ENCODE data around the gene SLC49A3. TPM values are rescaled to one million over a fixed set of nuclear protein-coding genes. Genes with fewer than 3 reads are reported as not detected.

Gene SLC49A3
- total and polyA plus RNA-seq, 2 experiments from 2014 or later = 12.2 to 12.8 TPM

DNA sequence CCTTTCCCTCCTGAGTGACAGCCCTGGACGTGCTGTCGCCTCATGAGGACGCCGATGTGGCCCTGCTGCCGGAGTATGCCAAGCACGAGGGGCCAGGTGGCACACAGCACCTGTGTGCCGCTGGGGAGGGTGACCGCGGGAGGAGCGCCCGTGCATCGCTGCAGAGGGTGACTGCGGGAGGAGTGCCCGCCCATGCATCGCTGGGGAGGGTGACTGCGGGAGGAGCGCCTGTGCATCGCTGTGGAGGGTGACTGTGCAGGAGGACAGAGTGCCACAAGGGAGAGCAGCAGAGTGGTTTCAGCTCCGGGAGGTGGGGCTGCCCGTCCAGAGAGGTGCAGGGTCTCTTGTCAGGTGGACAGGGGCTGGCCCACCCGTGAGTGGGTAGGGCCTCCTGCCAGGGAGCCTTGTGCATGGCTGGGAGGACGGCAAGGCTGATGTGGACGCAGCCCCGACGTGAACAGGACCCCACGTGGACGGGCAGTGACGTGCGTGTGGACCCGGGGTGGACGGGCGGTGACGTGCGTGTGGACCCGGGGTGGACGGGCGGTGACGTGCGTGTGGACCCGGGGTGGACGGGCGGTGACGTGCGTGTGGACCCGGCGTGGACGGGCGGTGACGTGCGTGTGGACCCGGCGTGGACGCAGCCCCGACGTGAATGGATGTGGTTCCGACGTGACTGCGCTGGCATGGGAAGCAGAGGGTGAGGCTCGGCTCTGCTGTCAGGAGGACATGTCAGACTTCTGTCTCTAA is 31.3 kb upstream of the SLC49A3 start:
- Histone ChIP-seq H3K4me2 (no peak overlapping the region), H2AFZ (no peak overlapping the region), H3K9me2 (replicated peaks; ENCODE audit: insufficient read depth) (no peaks in the 10 kb centered on the region), H3K27me3 (no peaks in the 10 kb centered on the region), H3K9me3 (ENCODE audit: low read depth) (no peaks in the 10 kb centered on the region), H3K36me3 (replicated peaks; ENCODE audit: insufficient read depth, low read depth) (no peaks in the 10 kb centered on the region), H3K27ac (no peak overlapping the region), H3K4me3 (no peak overlapping the region), H3K79me2 (peaks cover 85% of the 10 kb centered on the region), H3K4me1 (ENCODE audit: insufficient read depth) (peaks cover 3% of the 10 kb centered on the region), H4K20me1 (ENCODE audit: insufficient read depth, poor library complexity, severe bottlenecking) (peaks cover 67% of the 10 kb centered on the region)
- no peak for DNase-seq (ENCODE audit: low spot score)
- TF ChIP-seq EZH2phosphoT487 (IDR thresholded peaks at IDR 0.05; ENCODE audit: low read depth, severe bottlenecking, unreplicated experiment) (no peak), EZH2 (IDR thresholded peaks at IDR 0.05; ENCODE audit: borderline replicate concordance) (no peak)
- TF ChIP-seq, protein P1, sequence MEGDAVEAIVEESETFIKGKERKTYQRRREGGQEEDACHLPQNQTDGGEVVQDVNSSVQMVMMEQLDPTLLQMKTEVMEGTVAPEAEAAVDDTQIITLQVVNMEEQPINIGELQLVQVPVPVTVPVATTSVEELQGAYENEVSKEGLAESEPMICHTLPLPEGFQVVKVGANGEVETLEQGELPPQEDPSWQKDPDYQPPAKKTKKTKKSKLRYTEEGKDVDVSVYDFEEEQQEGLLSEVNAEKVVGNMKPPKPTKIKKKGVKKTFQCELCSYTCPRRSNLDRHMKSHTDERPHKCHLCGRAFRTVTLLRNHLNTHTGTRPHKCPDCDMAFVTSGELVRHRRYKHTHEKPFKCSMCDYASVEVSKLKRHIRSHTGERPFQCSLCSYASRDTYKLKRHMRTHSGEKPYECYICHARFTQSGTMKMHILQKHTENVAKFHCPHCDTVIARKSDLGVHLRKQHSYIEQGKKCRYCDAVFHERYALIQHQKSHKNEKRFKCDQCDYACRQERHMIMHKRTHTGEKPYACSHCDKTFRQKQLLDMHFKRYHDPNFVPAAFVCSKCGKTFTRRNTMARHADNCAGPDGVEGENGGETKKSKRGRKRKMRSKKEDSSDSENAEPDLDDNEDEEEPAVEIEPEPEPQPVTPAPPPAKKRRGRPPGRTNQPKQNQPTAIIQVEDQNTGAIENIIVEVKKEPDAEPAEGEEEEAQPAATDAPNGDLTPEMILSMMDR (IDR thresholded peaks at IDR 0.05; ENCODE audit: poor library complexity) = no peak
- WGBS (ENCODE audit: low lambda C conversion rate, missing lambda C conversion rate) = 97% methylated on average over 52 of the region's 59 CpGs

DNA sequence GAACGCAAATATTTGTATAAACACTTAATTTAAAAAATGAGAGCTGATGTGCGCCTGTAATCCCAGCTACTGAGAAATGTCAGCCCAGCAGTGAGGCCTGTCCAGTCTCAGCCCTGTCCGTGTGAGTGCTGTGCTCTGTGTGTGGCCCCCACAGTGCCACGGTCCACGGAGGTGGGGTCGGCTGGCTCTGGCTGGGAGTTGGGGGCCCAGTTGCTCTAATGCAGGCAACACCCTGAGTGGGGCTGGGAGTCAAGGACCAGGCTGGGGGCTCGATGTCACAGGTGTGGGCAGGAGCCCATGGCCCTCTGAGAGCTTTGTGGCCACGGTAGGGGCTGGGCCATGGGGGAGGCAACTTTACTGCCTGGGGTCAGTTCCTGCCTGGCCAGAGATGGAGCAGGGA is 29.5 kb upstream of the SLC49A3 start:
- TF ChIP-seq EZH2 (IDR thresholded peaks at IDR 0.05; ENCODE audit: borderline replicate concordance) = no peak
- no peak for TF ChIP-seq EZH2phosphoT487 (IDR thresholded peaks at IDR 0.05; ENCODE audit: low read depth, severe bottlenecking, unreplicated experiment)
- TF ChIP-seq, protein P1 (IDR thresholded peaks at IDR 0.05; ENCODE audit: poor library complexity) = no peak
- 94% methylated on average over 8 of the region's 8 CpGs for WGBS (ENCODE audit: low lambda C conversion rate, missing lambda C conversion rate)
- no peaks in the 10 kb centered on the region for H3K9me2 ChIP-seq (replicated peaks; ENCODE audit: insufficient read depth)
- H3K4me2 ChIP-seq = no peak overlapping the region
- H3K79me2 ChIP-seq = peaks cover 85% of the 10 kb centered on the region
- no peaks in the 10 kb centered on the region for H3K36me3 ChIP-seq (replicated peaks; ENCODE audit: insufficient read depth, low read depth)
- H3K27ac ChIP-seq = no peak overlapping the region
- no peak overlapping the region for H2AFZ ChIP-seq
- H3K9me3 ChIP-seq (ENCODE audit: low read depth) = no peaks in the 10 kb centered on the region
- no peak for DNase-seq (ENCODE audit: low spot score)
- no peaks in the 10 kb centered on the region for H3K27me3 ChIP-seq
- no peaks in the 10 kb centered on the region for H3K4me1 ChIP-seq (ENCODE audit: insufficient read depth)
- no peak overlapping the region for H3K4me3 ChIP-seq
- H4K20me1 ChIP-seq (ENCODE audit: insufficient read depth, poor library complexity, severe bottlenecking) = peaks cover 69% of the 10 kb centered on the region

DNA sequence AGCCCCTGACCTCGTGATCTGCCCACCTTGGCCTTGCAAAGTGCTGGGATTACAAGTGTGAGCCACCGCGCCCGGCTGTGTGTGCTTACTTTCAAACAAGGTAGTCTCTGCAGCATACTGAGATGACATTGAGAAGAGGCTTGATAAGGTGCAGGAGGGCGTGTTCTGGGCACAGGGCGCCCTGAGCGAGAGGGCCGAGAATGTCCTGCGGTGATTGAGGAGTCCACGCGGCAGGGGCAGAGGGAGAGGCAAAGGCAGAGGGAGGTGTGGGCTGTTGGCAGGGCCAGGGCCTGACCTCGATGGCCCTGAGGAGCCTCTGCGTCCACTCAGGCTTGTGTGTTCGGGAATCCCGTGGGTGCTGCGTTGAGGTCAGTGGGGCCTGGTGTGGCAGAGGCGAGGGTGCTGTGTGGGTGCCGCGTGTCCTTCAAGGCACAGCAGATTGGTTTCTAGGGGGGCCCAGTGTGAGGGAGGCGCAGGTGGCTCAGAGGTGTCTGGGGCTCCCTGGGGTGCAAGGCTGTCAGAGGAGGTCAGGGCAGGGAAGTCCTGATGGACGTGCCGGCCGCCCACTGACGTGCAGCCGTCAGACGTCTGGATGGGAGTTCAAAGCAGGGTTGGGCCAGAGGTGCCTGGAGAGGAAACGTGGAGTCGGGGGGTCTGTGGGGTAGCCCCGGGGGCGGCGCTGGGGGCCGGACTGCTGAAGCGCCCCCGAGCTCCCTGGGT is 28.8 kb upstream of the SLC49A3 start:
- no peaks in the 10 kb centered on the region for H3K4me1 ChIP-seq (ENCODE audit: insufficient read depth)
- no peak for DNase-seq (ENCODE audit: low spot score)
- no peak overlapping the region for H3K4me2 ChIP-seq
- peaks cover 85% of the 10 kb centered on the region for H3K79me2 ChIP-seq
- no peaks in the 10 kb centered on the region for H3K9me3 ChIP-seq (ENCODE audit: low read depth)
- no peaks in the 10 kb centered on the region for H3K9me2 ChIP-seq (replicated peaks; ENCODE audit: insufficient read depth)
- H3K4me3 ChIP-seq = no peak overlapping the region
- no peaks in the 10 kb centered on the region for H3K27me3 ChIP-seq
- H3K27ac ChIP-seq = no peak overlapping the region
- H3K36me3 ChIP-seq (replicated peaks; ENCODE audit: insufficient read depth, low read depth) = no peaks in the 10 kb centered on the region
- WGBS (ENCODE audit: low lambda C conversion rate, missing lambda C conversion rate) = 90% methylated on average over 34 of the region's 34 CpGs
- H2AFZ ChIP-seq = no peak overlapping the region
- peaks cover 76% of the 10 kb centered on the region for H4K20me1 ChIP-seq (ENCODE audit: insufficient read depth, poor library complexity, severe bottlenecking)
- TF ChIP-seq EZH2 (IDR thresholded peaks at IDR 0.05; ENCODE audit: borderline replicate concordance) (no peak), EZH2phosphoT487 (IDR thresholded peaks at IDR 0.05; ENCODE audit: low read depth, severe bottlenecking, unreplicated experiment) (no peak)
- TF ChIP-seq, protein P1 (IDR thresholded peaks at IDR 0.05; ENCODE audit: poor library complexity) = no peak
